Measurements from ENCODE around the gene NOS1.

- no peak for TF ChIP-seq CTCF (conservative IDR thresholded peaks at IDR 0.05; ENCODE audit: low read length)
- no peak for TF ChIP-seq EZH2phosphoT487 (IDR thresholded peaks at IDR 0.05; ENCODE audit: borderline replicate concordance, low read depth, low read length)
These were observed 32.2 kb upstream of the NOS1 start for GRCh38 chr12:117393656-117394055.
